Activated naive CD8-positive, alpha-beta T cell treated with anti-CD3 and anti-CD28 coated beads, Interleukin-2, amount 50 U/mL, for 16 hours (primary cell): Measurements from ENCODE around the gene UBR3.
"Not testable (repeated sequence)": the region's sequence is repeated elsewhere in the genome, so short reads cannot be mapped to it uniquely, and the experiment has no call there.

Source experiments
- DNase-seq: peaks from one replicate; pipeline ENCODE4 v3.0.0-alpha.2; 2020; ENCODE audit warnings: low read depth, low spot score

UBR3 gene

GRCh38 chr2:169868951-169869350 is 41.7 kb downstream of the UBR3 start:
- DNase-seq = no peak

- not testable (repeated sequence) for DNase-seq
Observed at GRCh38 chr2:169871369-169871768, 44.1 kb downstream of the UBR3 start.

GRCh38 chr2:169871994-169872393 is 44.7 kb downstream of the UBR3 start:
- no peak for DNase-seq

GRCh38 chr2:169877398-169877797 is 50.1 kb downstream of the UBR3 start:
- no peak for DNase-seq

- DNase-seq = no peak
Observed at GRCh38 chr2:169887120-169887519, 59.9 kb downstream of the UBR3 start.

- no peak for DNase-seq
Observed at GRCh38 chr2:169891593-169892298, 64.5 kb downstream of the UBR3 start.

GRCh38 chr2:169892951-169893350 is 65.7 kb downstream of the UBR3 start:
- no peak for DNase-seq

GRCh38 chr2:169895294-169895985 is 68.2 kb downstream of the UBR3 start:
- DNase-seq = no peak

- no peak for DNase-seq
Observed at GRCh38 chr2:169897834-169898233, 70.6 kb downstream of the UBR3 start.

GRCh38 chr2:169900103-169900502 is 72.8 kb downstream of the UBR3 start:
- not testable (repeated sequence) for DNase-seq

GRCh38 chr2:169900686-169901085 is 73.4 kb downstream of the UBR3 start:
- no peak for DNase-seq

- DNase-seq = no peak
Observed at GRCh38 chr2:169906731-169907130, 79.5 kb downstream of the UBR3 start.

GRCh38 chr2:169909376-169909775 is 82.1 kb downstream of the UBR3 start:
- no peak for DNase-seq

GRCh38 chr2:169910109-169910799 is 83.0 kb downstream of the UBR3 start:
- no peak for DNase-seq

GRCh38 chr2:169911119-169911518 is 83.9 kb downstream of the UBR3 start:
- no peak for DNase-seq

GRCh38 chr2:169916623-169917022 is 89.4 kb downstream of the UBR3 start:
- DNase-seq = no peak

GRCh38 chr2:169923977-169924376 is 96.7 kb downstream of the UBR3 start:
- no peak for DNase-seq

GRCh38 chr2:169925968-169926367 is 98.7 kb downstream of the UBR3 start:
- DNase-seq = no peak

- DNase-seq = no peak
Observed at GRCh38 chr2:169928463-169928864, 101.2 kb downstream of the UBR3 start.

GRCh38 chr2:169933124-169933711 is 106.0 kb downstream of the UBR3 start:
- no peak for DNase-seq

GRCh38 chr2:169936652-169937051 is 109.4 kb downstream of the UBR3 start:
- DNase-seq = not testable (repeated sequence)

- no peak for DNase-seq
Observed at GRCh38 chr2:169945515-169945914, 118.3 kb downstream of the UBR3 start.
